ENCODE data around the gene TC2N. TPM values are rescaled to one million over a fixed set of nuclear protein-coding genes. Genes with fewer than 3 reads are reported as not detected.
"Not testable (repeated sequence)": the region's sequence is repeated elsewhere in the genome, so short reads cannot be mapped to it uniquely, and the experiment has no call there.

Gene TC2N
- total RNA-seq, 1 donor from 2014 or later = 0.07 TPM

- no peak for DNase-seq (ENCODE audit: low read depth, low spot score)
These were observed 112.5 kb downstream of the TC2N start for GRCh38 chr14:91754819-91755218.

GRCh38 chr14:91754185-91754584 lies 113.2 kb downstream of the TC2N start:
- DNase-seq (ENCODE audit: low read depth, low spot score) = no peak

DNA sequence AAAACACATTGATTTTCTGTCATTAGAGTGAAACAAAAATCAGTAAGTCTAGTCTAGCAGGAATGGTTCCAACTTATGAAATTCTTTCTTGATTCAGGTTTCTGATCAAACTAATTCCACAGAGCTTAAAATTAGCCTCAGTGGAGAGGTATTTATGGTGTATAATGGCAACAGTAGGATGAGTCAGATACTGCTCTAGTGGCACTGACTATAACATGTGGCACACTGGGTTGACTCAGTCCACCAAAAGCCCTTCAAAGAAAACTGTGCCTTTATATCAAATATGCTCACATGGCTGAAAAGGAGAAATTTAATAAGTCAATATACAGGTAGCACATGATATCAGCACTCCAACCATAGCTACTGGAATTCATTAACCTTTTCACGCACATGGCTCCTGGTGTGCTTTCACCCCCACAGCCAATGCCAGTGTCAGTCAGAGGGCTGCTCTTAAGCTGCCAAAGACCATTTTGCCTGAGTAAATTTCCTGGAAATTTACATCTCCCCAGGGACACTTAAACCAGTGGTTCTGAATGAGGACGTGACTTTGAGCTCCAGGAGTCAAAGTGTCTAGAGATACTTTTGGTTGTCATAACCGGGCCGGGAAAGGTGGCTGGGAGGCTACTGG lies 113.7 kb downstream of the TC2N start:
- DNase-seq (ENCODE audit: low read depth, low spot score) = no peak

DNA sequence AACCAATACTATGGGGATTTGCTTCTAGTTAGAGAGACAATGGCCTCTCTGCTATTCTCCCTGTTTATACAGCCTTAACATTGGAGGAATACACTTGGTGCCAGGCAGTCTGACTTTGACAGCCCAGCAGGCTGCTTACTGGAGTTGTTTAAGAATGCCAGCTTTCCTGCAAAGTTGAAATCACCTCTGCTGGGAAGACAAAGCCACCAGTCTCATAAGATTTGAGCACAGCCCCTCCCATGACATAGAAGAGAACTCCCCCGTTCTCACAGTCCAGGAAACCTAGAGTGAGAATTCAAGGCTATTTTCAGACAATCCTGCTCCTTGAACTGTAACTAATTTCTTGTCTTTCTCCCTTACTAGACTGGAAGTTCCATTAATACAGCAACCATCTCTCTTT lies 114.4 kb downstream of the TC2N start:
- DNase-seq (ENCODE audit: low read depth, low spot score) = no peak

DNA sequence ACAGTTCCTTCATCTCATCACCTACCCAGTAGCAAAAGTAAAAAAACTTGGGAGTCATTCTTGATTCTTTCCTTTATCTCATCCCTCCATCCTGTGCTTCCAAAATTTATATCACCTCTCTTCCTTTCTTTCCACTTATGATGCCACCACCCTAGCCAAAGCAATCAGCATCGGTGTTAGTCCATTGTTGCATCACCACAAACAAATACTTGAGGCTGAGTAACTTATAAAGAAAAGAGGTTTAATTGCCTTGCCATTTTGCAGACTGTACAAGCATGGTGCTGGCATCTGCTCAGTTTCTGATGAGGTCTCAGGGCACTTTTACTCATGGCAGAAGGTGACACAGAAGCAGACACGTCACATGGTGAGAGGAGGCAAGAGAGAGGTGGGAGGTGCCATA lies 115.6 kb downstream of the TC2N start:
- no peak for DNase-seq (ENCODE audit: low read depth, low spot score)

GRCh38 chr14:91750634-91751198 lies 116.6 kb downstream of the TC2N start:
- no peak for DNase-seq (ENCODE audit: low read depth, low spot score)

- DNase-seq (ENCODE audit: low read depth, low spot score) = no peak
These were observed 117.5 kb downstream of the TC2N start for GRCh38 chr14:91749868-91750267.

- no peak for DNase-seq (ENCODE audit: low read depth, low spot score)
These were observed 119.3 kb downstream of the TC2N start for GRCh38 chr14:91748049-91748448.

DNA sequence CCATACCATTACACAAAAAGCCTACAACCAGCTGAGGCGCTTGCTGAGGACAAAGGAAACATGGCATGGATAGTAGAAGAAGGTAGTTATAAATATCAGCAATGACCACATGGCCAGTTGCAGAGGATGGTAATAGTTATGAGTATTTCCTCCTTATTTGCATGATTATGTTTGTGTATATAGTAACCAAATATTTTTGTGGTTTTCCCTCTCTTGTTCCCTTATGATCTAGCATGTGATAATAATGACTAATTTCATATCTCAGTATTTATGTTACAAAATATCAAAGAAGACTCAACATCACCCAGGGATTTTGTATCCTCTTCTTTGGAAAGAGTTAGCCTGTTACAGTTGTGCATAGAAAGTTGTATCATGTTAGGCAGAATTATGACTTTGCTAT lies 122.0 kb downstream of the TC2N start:
- no peak for DNase-seq (ENCODE audit: low read depth, low spot score)

DNA sequence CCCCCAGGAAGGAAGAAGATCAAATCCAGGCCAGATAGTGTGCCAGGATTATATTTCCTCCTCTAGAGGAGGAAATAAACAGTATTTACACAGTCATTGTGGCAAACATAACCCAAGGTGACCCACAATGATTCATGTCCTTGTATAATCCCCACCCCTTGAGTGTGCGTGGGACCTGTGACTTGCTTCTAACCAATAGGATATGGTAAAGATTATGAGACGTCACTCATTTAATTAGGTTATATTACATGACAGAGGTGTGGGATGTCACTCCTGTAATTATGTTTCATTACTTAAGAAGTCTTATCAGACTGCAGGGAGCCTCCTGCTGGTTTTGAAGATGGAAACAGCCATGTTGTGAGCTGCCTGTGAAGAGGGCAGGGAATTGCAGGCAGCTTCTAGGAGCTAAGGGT lies 123.3 kb downstream of the TC2N start:
- DNase-seq (ENCODE audit: low read depth, low spot score) = no peak

DNA sequence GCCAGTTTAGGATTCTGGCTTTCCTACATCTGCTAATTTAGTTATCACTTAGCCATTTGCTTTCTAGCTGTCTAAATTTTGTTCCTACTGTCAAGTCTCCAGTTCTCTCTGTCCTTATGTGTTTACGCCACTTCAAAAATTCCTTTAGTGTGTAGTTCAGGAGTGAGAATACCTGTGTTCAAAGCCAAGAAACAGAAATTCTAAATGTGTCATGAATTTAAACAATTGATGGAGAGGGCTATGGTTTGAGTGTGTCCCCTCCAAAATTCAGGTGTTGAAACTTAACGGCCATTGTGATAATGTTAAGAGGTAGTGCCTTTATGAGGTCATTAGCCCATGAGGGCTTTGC lies 124.1 kb downstream of the TC2N start:
- no peak for DNase-seq (ENCODE audit: low read depth, low spot score)

- no peak for DNase-seq (ENCODE audit: low read depth, low spot score)
These were observed 124.6 kb downstream of the TC2N start for GRCh38 chr14:91742621-91743304.

DNA sequence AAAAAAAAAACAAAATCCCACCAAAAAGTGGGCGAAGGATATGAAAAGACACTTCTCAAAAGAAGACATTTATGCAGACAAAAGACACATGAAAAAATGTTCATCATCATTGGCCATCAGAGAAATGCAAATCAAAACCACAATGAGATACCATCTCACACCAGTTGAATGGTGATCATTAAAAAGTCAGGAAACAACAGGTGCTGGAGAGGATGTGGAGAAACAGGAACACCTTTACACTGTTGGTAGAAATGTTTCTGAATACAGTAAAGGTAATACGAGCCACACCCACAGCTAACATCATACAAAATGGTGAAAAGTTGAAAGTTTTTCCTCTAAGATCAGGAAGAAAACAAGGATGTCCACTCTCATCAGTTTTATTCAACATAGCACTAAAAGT lies 127.5 kb downstream of the TC2N start:
- not testable (repeated sequence) for DNase-seq (ENCODE audit: low read depth, low spot score)

DNA sequence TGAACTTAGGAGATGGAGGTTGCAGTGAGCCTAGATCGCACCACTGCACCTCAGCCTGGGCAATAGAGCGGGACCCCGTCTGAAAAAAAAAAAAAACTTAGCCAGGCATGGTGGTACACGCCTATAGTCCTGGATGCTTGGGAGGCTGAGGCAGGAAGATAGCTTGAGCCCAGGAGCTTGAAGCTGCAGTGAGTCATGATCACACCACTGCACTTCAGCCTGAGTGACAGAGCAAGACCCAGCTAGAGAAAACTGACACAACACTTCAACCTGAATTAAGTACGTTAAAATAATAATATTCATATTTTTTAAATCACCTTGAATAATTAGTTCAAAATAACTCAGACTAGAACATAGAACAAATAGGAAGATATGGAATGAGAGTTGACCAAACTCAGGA lies 129.7 kb downstream of the TC2N start:
- no peak for DNase-seq (ENCODE audit: low read depth, low spot score)

GRCh38 chr14:91732859-91733477 lies 134.4 kb downstream of the TC2N start:
- no peak for DNase-seq (ENCODE audit: low read depth, low spot score)

GRCh38 chr14:91732439-91732838 lies 134.9 kb downstream of the TC2N start:
- DNase-seq (ENCODE audit: low read depth, low spot score) = no peak

GRCh38 chr14:91731986-91732385 lies 135.3 kb downstream of the TC2N start, which contains the start of gene CATSPERB:
TSS of gene CATSPERB (minus strand) at chr14:91732086. CDS start at chr14:91729479, 2,607 bp downstream.
- no peak for DNase-seq (ENCODE audit: low read depth, low spot score)

GRCh38 chr14:91731018-91731417 lies 136.3 kb downstream of the TC2N start:
- DNase-seq (ENCODE audit: low read depth, low spot score) = no peak

- no peak for DNase-seq (ENCODE audit: low read depth, low spot score)
These were observed 137.6 kb downstream of the TC2N start for GRCh38 chr14:91729756-91730155.

Measured in pulmonary artery endothelial cell (primary cell).